GM21526 (cell line): ENCODE results near the gene IL16.
"Not testable (repeated sequence)": the region's sequence is repeated elsewhere in the genome, so short reads cannot be mapped to it uniquely, and the experiment has no call there.

ENCODE experiments used
- ATAC-seq: cut with Tn5 transposase; IDR thresholded peaks from one replicate; pipeline ENCODE4 v1.9.1; 2021; ENCODE audit warnings: moderate library complexity; ENCODE audit not compliant: unreplicated experiment, low FRiP score

IL16 gene

GRCh38 chr15:81199031-81199779 is 2.5 kb downstream of the IL16 start:
- ATAC-seq: no peak

- no peak for ATAC-seq
These were observed 9.3 kb downstream of the IL16 start for GRCh38 chr15:81206018-81206417.

- not testable (repeated sequence) for ATAC-seq
These were observed 11.3 kb downstream of the IL16 start for GRCh38 chr15:81207987-81208386.

GRCh38 chr15:81209635-81210034 is 13.0 kb downstream of the IL16 start:
- ATAC-seq: no peak

- no peak for ATAC-seq
These were observed 14.7 kb downstream of the IL16 start for GRCh38 chr15:81211376-81211775.

GRCh38 chr15:81213982-81214381 is 17.3 kb downstream of the IL16 start:
- ATAC-seq: no peak

- no peak for ATAC-seq
These were observed 18.9 kb downstream of the IL16 start for GRCh38 chr15:81215531-81215930.

GRCh38 chr15:81215983-81216382 is 19.3 kb downstream of the IL16 start:
- ATAC-seq: no peak

- ATAC-seq: no peak
These were observed 19.7 kb downstream of the IL16 start for GRCh38 chr15:81216422-81216821.

GRCh38 chr15:81221449-81221848 is 24.8 kb downstream of the IL16 start:
- ATAC-seq: no peak

- no peak for ATAC-seq
These were observed 25.3 kb downstream of the IL16 start for GRCh38 chr15:81222007-81222406.

GRCh38 chr15:81223346-81223971 is 26.8 kb downstream of the IL16 start:
- no peak for ATAC-seq

GRCh38 chr15:81224232-81224631 is 27.6 kb downstream of the IL16 start:
- no peak for ATAC-seq

- ATAC-seq: no peak
These were observed 28.5 kb downstream of the IL16 start for GRCh38 chr15:81225161-81225671.

GRCh38 chr15:81227716-81228115 is 31.0 kb downstream of the IL16 start:
- ATAC-seq: no peak

GRCh38 chr15:81229586-81229985 is 32.9 kb downstream of the IL16 start:
- ATAC-seq: no peak

GRCh38 chr15:81235276-81236123 is 38.8 kb downstream of the IL16 start:
- ATAC-seq: no peak

- ATAC-seq: no peak
These were observed 42.5 kb downstream of the IL16 start for GRCh38 chr15:81239190-81239589.

- ATAC-seq: no peak
These were observed 46.1 kb downstream of the IL16 start for GRCh38 chr15:81242778-81243177.

GRCh38 chr15:81244306-81244705 is 47.6 kb downstream of the IL16 start:
- no peak for ATAC-seq

- ATAC-seq: no peak
These were observed 57.2 kb downstream of the IL16 start for GRCh38 chr15:81253846-81254245.
